ENCODE data around the gene CERS6. TPM values are rescaled to one million over a fixed set of nuclear protein-coding genes. Genes with fewer than 3 reads are reported as not detected.

Gene CERS6
- total and polyA plus RNA-seq, 2 of the 8 experiments (the other 6 are each of a cell fraction or from before 2014, with no cell fraction given): 6.8 to 28.2 TPM

DNA sequence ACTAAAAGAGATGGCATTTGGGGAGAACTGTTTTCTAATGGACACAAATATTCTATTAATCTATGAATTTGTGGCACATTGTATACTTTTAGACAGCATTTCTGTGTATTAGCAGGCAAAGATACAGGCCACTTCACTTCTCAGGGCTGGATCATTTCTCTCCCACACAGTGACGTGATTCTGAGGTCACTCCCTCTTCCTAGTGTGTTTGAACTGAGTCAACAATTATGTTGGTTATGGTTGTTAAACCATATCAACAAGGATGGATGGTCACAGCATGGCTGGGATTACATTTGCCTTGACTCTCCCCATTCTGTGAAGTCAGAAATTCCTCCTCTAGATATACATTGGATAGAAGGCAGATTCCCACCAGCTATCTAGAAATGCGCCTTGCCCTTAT is 358.0 kb downstream of the CERS6 start (continued):
- TF ChIP-seq, protein P1, sequence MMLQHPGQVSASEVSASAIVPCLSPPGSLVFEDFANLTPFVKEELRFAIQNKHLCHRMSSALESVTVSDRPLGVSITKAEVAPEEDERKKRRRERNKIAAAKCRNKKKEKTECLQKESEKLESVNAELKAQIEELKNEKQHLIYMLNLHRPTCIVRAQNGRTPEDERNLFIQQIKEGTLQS (IDR thresholded peaks at IDR 0.05; ENCODE audit: insufficient read depth, low read depth, low read length): no peak
- TF ChIP-seq RBBP5 (IDR thresholded peaks at IDR 0.05; ENCODE audit: borderline replicate concordance, low read depth, low read length) (no peak), SP2 (IDR thresholded peaks at IDR 0.05; ENCODE audit: low read length) (no peak), KDM4A (IDR thresholded peaks at IDR 0.05; ENCODE audit: low read depth, low read length, severe bottlenecking) (no peak), SRF (IDR thresholded peaks at IDR 0.05; ENCODE audit: low read depth, low read length) (no peak)
- TF ChIP-seq, protein P2, sequence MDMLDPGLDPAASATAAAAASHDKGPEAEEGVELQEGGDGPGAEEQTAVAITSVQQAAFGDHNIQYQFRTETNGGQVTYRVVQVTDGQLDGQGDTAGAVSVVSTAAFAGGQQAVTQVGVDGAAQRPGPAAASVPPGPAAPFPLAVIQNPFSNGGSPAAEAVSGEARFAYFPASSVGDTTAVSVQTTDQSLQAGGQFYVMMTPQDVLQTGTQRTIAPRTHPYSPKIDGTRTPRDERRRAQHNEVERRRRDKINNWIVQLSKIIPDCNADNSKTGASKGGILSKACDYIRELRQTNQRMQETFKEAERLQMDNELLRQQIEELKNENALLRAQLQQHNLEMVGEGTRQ (IDR thresholded peaks at IDR 0.05; ENCODE audit: low read length): no peak
